ENCODE results near the gene PPP4C. TPM values are rescaled to one million over a fixed set of nuclear protein-coding genes. Genes with fewer than 3 reads are reported as not detected.
"Not testable (repeated sequence)": the region's sequence is repeated elsewhere in the genome, so short reads cannot be mapped to it uniquely, and the experiment has no call there.

Gene PPP4C
- total RNA-seq, 1 experiment from 2014 or later = 139 TPM

DNA sequence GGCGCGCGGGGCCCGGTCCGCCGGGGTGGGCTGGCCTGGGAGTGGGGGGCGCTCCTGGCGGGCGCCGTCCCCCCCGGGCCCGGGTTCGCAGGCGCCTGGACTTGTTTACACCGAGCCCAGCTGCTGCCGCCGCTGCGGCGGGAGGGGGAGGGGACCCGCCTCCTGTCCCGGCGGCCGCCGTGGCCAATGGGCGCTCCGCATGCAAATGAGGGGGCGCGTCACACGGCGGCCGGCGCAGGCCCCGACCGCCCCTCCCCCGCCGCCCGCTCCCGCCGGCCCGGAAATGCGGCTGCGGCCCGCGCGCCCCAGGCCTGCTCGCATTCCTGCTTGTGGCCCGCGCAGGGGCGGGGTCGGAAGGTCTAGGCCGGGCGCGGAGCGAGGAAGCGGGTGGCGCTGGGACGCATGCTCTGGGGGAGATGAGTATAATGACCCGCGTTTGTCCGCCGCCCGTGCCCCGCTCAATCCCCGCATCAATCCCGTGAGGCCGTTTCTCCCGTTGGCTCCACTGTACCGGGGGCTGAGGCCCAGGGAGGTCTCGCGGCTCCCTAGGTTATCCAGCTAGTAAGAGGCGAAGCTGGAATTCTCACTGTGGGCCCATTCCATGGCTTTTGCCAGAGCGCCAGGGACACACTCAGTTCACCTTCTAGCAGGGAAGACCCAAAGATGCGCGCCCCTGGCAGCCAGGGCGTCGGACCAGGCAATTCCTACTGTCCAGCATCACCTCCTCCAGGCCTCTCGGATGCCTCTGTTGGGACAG lies 20.5 kb downstream of the PPP4C start, which contains the start of gene YPEL3:
Gene YPEL3, minus strand, starts transcription at position 109 of the 757 bp plus-strand sequence. CDS start 731 bp downstream, outside the sequence.
- DNase-seq (ENCODE audit: low spot score) = peak; percentile 76

- DNase-seq (ENCODE audit: low spot score) = no peak
These were observed 21.2 kb downstream of the PPP4C start for GRCh38 chr16:30096862-30097563.

DNA sequence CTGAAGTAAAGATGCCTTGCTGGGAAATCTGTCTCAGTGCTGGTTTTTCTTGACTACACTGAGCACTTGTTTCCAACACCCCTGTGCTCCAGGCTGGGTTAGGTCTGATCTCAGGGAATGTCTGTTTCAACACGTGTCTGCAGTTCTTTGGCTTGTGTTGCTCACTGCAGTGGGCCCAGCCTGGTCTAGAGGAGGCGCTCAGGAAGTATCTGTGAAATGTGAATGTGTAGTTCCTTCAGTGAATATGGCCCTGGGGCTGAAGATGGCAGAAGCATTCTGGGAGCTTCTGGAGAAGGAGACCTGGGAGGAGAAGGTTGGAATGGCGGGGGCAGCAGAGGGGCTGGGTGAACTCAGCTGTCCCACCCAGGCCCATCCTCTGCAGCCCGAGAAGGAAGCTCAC lies 28.3 kb downstream of the PPP4C start:
- DNase-seq (ENCODE audit: low spot score) = no peak

DNA sequence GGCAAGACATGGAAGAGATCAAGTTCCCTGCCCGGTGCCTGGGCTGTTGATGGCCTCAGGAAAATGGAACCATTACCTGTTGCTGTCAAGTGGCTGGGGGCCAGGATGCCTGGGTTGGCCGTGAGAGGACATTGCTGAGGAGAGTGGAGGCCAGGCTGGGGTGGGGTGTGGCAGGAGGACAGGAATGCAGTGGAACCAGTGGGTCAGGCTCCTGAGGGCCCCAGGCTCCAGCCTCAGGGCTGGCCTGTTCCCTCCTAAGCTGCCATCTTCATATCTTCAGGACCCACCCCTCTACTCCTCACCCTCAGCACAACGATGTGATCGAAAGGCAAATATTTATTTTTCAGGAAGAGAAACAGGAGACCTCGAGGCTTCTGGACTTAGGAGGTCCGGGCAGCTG lies 28.7 kb downstream of the PPP4C start:
- no peak for DNase-seq (ENCODE audit: low spot score)

DNA sequence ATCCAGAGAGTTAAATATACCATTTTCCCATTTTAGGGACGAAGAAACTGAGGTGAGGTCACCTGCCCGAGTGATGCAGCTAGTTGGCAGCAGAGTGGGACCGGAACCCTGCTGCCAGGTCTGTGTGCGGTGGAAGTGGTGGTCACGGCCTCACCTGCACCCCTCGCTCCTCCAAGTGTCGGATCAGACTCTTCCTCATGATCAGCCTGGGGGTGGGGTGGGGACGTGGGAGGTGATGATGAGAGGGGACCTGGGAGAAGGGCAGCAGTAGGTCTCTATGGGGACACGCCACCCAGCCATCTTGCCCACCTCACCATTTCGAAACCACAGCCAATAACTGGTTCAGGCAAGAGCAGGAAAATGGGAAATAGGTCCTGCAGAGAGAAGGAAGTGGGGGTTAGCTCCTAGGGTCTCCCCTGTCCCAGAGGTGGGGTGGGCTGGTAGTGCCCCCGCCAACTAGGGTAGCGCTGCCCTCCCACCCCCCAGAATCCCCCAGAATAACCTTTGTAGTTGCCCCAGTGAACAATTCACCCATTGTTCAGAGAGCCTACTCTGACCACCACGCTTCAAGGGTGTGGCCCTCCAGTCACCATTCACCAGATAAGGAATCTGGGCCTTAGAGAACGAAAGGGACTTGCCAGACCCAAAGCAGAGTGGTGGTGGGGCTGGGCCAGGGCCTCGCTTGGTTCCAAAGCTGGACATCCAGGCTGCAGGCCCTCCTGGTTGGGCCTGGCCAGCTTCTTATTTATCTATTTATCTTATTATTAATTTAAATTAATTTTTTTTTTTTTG lies 32.5 kb downstream of the PPP4C start:
- DNase-seq (ENCODE audit: low spot score) = no peak

- no peak for DNase-seq (ENCODE audit: low spot score)
These were observed 34.9 kb downstream of the PPP4C start for GRCh38 chr16:30110661-30111060.

DNA sequence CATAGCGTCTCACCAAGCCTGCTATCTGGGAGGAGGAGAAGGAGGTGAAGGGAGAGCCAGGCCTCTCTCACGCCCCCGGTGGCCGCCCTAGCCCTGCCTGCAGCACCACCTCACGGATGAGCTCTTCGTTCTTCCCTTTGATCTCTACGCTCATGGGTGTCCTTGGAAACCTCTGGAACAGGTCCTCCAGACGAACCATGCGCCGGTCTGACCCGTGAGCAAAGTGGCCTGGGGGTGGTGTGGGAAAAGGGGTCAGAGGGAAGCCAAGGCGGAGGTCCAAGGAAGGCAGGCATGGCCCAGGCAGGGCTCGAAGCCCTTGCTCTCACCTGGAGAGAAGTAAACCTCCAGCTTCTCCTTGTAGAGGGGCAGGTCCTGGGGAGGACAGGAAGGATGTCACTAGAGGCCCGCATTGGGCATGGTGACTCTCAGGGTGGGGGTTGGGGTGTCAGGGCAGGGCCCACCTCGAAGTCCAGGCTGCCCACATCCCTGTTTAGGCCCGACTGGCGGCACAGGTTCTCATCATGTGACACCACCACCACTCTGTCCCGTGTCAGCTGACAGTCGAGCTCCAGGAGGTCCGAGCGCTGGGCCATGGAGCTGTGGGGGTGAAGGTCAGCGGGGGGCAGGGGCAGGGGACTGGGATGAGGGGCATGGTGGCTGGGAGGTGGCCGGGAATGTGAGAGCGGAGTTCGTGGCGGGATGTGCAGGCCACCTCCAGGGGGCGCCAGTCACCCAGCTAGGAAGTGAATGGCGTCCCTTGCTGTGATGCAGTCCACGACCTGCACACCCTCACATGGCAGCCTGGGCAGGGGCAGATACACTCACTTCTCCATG lies 36.6 kb downstream of the PPP4C start:
- DNase-seq (ENCODE audit: low spot score) = peak; percentile 56

GRCh38 chr16:30113031-30113710 lies 37.4 kb downstream of the PPP4C start, which contains the start of gene GDPD3:
Gene GDPD3, minus strand, starts transcription at chr16:30113537. Its CDS starts 59 bp downstream, at chr16:30113478.
- no peak for DNase-seq (ENCODE audit: low spot score)

- DNase-seq (ENCODE audit: low spot score) = no peak
These were observed 38.0 kb downstream of the PPP4C start for GRCh38 chr16:30113711-30114333.

DNA sequence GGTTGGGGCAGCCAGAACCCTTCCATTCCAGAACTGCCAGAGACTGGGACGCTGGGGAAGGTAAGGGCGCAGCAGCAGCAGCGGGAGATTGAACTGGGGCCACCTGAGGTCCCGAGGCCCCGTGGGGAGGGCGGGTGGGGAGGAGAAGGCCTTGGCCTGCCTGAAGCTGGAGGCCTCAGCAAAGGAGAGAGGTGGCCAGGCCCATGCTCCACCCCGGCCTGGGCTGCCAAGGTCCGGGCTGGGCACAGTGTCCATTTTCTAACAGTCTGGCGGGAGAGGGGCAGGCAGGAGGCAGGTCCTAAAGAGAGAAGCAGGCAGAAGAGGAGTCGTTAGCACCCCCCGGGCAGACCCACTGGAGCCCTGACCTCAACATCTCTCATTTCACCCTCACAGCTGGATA lies 38.6 kb downstream of the PPP4C start:
- DNase-seq (ENCODE audit: low spot score) = no peak

GRCh38 chr16:30114833-30115232 lies 39.0 kb downstream of the PPP4C start:
- DNase-seq (ENCODE audit: low spot score) = not testable (repeated sequence)

DNA sequence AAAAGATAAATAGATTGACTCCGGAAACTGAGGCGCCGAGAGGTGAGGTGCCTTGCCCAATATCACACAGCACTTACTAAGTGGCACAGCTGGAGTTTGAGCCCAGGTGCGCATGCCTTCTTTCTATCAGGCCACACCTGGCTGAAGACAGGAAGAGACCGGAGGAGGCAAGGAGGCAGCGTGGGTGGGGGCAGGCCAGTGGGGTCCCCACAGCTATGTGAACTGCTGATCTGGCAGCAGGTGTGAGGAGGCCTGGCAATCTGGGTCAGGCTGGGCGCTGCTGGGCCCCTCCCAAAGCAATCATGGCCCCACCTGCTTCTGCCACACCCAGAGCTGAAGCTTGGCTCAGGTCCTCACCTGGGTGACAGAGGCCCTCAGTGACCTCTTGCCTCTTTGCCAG lies 39.4 kb downstream of the PPP4C start:
- no peak for DNase-seq (ENCODE audit: low spot score)

GRCh38 chr16:30116291-30117207 lies 40.8 kb downstream of the PPP4C start:
- DNase-seq (ENCODE audit: low spot score) = no peak

DNA sequence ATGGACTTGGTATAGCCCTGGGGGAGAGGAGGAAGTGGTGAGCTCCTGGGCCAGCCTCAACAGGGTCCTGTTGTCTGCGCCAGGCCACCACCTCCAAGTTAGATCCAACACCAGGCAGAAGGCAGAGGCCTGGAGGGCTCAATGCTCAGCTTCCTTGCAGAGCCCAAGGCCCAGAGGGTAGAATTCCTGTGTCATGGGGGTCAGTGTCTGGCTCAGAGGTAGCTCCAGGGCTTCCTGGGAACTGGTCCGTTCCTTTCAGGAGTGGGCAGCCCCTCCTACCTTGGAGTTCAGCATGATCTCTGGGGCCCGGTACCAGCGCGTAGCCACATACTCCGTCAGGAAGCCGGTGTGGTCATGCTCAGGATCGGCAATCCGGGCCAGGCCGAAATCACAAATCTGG lies 42.0 kb downstream of the PPP4C start:
- DNase-seq (ENCODE audit: low spot score) = no peak

- DNase-seq (ENCODE audit: low spot score) = no peak
These were observed 43.6 kb downstream of the PPP4C start for GRCh38 chr16:30119428-30119827.

DNA sequence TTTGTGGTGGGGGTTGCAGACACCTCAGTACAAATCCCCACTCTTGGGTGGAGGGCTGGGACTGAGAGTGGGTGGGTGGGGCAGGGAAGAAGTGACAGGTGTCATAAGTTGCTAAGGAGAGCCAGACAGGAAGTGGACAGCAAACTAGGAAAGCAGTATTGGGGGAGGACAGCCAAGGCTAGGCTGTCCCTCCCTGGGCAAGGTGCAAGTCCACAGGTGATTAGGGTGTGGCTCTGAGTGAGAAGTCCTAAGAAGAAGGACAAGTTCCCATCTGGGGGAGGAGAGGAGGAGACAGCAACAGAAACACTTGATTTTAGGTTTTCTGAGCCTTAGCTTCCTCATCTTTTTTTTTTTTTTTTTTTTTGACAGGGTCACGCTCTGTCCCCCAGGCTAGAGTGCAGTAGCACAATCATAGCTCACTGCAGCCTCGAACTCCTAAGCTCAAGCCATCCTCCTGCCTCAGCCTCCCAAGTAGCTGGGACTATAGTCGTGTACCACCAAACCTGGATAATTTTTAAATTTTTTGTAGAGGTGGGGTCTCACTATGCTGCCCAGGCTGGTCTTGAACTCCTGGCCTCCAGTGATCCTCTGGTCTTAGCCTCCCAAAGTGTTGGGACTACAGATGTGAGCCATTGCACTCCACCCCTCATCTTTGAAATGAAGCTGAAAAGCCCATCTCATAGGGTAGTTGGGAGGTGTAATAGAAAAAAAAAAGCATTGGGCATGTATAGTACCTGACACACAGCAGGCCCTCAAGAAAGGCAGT lies 44.7 kb downstream of the PPP4C start:
- no peak for DNase-seq (ENCODE audit: low spot score)

GRCh38 chr16:30121741-30122571 lies 46.2 kb downstream of the PPP4C start:
- DNase-seq (ENCODE audit: low spot score) = no peak

All from H4 (cell line).